ENCODE measurements around the gene LSAMP.

Gene LSAMP

DNA sequence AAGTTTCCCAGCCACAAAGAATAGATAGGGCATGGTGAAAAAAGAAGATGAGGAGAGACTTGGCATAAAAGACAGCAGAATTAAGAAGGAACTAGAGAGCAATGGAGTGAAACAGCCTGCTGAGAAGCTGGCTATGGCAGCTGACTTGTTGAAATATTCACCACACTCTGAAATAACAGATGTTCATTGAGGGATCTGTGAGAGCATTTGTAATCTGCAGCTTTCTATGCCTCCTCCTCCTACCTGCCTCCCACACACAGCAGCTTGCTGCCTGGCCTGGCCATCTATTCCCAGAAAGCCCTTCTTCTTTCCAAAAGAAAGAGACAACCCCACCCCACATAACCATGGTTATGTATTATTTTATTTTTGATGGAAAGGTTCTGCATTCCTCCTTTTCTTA is 518.1 kb downstream of the LSAMP start:
- no peak for DNase-seq

DNA sequence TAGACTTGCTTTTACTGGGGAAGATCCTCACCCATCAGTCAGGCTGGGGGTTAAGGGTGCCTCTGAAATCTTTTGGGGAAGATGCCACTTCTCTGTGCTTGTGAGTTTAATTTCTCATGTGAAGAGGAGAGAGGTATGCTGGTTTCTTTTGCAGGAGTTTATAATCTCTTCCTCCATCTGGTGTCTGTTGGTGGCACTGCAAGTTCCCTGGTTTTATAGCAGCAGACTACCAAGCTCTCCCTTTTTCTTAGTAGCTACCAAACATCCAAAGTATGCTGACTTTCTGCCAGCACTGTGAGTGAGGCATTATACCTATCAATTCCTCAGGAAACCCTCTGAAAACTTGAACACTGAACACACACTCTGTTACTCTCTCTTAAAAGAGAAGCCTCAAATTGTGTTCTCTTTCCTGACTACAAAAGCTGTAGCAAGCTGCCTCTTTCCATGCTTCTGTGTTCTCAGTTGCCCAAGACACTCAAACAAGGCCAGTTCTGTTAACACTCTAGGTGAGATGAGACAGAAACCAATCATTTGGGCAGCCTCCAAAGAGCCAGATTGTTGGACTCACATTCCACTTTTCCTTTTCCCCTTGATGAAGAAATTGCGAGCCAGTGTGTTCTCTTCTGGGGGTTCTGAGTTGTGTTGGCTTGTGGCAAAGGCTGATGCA is 522.5 kb downstream of the LSAMP start:
- no peak for DNase-seq

DNA sequence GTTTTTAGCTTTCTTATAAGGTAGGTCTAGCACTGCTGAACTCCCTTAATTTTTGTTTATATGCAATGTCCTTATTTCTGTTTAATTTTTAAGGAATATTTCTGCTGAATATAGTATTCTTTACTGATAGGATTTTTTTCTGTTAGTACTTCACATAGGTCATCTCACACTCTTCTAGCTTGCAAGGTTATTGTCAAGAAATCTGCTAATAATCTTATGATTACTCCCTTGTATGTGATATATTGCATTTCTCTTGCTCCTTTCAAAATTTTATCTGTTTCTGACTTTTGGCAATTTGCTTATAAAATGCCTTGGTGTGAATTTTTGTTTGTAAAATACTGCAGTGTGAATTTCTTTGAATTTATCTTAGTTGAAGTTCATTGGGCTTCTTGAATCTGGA is 523.6 kb downstream of the LSAMP start:
- DNase-seq: no peak

DNA sequence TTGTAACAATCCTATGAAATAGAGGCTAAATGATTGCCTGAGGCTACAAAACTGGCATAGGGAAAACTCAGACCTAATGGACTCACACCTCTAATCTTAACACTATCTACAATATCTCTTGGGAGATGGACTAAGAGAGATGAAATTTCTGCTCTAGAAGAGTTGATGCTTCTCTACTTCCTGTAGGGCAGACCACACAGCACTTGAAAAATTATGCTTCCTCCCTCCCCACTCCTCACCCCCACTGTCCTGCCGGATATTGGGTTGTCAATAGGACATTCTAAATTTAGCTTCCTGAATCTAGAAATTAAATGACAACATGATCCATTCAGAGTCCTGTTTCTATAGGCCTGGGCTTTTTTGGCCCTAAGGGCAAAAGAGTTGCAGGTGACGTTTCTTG is 526.4 kb downstream of the LSAMP start:
- no peak for DNase-seq

DNA sequence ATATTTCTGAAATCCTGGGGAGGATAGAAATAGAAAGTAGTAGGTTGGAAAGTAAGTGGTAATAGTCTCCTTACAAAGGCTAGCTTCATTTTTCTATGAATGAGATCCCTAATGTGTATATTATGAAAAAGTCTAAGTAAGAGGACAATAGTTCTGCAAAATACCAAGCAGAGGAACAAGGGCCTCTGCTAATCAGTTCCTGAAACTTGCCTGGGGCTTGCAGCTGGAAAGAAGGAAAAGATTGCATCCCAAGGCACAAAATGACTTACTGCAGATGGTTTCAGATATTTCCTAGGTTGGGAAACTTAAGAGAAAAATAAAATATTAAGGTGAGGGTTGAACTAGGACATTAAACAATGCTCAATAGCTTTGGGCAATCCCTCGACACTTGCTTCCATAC is 528.4 kb downstream of the LSAMP start:
- no peak for DNase-seq

DNA sequence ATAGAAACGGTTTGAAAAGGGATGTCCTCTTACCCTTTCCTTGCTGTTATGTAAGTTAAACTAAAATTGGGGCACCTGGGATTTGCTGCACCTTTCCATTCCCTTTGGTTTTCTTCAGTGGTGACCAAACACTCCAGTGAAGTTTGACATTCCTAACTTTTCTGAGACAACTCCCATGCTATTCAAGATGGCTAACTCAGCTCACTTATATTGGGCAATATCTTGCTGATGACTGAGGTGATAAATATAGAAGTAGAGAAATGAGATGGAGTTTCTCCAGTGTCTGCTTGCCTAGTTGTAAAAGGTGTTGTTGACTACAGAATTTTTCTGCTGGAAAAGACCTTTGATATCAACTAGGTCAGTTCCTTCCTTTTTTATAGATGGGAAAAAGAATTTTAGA is 530.2 kb downstream of the LSAMP start:
- DNase-seq: no peak

DNA sequence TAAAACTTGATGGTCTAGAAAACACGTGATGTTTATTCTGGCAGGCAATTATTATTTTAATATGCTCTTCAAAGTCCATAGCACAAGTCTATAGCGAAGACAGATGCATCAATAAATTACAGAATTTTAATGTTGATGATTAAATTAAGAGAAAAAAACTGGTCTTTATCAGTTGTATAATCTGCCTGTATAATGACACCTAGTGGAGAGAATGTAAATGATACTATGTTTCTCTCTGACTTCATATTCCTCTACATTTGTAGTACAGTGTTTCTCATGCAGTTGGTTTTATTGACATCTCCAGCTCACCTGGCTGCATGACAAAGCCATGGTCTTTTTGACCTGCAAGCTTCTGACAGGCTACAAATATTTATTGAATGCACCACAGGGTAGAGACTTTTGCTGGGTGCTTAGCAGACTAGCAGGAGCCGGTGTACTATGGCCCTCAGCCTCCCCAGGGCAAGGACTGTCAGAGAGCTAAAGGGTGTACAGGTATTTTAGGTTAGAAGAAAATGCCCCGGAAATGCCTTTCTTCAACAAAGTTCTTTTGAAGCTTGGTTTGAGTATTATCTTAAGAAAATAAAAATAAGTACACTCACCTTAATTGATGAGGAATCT is 532.1 kb downstream of the LSAMP start:
- no peak for DNase-seq

DNA sequence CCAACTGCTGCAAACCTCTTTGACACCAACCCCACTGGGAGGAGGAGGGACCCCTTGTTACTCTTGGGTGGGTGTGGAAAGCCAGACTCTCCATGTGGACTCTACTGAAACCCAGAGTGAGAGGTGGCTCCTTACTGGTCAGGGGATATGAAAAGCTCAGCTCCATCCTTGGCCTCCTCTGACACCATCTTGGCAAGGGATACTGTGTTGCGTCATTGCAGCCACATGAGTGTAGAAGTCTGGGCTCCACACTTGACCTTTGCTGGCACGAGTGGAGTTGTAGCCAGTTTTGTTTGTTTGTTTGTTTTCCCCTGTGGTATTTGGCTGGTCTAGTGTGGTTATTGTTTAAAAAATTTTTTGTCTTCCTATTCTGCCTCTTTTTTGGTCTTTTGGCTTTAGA is 532.9 kb downstream of the LSAMP start:
- no peak for DNase-seq

DNA sequence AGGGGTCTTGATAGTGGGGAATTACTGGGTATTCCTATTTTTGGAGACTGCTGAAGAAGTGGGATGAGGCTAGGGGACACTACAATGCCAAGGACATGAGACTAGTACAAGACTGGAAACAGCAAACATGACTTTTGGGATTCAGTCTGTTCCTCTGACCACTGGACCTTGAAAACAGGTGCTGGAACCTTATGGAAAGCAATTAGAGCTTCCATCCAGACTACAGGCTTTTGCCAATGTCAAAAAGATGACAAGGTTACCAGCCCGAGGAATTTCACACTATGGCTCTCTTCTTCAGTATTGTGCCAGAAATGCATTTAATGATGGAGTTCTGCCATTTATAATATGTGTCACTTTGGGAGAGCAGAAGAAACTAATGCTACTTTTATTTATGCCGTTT is 539.4 kb downstream of the LSAMP start:
- DNase-seq: no peak

DNA sequence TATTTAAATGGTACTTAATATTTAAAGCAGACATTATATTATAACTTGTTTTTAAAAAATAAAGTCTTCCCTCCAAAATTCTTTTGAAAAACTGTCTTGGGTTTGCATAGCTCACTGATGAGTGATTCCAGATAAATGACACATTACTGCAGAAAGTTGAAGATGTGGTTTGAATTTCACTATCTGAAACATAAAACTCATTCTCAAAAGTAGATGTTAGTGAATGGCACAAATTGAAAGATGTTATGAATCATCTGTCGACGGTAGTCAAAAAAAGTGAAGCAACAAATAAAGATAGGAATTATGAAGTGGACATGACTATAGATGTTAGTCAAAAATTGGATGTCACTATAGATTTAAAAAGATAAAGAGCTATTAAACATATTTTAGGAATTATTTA is 541.4 kb downstream of the LSAMP start:
- DNase-seq: no peak

DNA sequence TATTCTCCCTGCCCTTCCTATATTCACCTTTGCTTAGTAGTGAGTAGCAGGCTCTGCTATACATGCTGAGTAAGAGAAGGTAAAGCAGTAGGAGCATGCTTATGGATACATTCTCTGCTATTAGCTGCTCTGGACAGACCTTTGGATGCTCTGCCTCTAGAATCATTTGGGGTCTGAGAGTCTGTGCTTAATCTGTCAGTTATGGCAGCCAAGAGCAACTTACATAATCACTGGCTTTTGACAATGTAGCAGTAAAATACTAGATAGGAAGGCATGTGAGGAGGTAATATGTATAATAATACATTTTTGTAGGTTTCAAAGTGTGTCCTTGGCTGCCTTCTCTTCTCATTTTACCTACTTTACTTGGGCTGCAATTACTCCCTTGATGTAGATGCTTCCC is 544.3 kb downstream of the LSAMP start:
- DNase-seq: no peak

DNA sequence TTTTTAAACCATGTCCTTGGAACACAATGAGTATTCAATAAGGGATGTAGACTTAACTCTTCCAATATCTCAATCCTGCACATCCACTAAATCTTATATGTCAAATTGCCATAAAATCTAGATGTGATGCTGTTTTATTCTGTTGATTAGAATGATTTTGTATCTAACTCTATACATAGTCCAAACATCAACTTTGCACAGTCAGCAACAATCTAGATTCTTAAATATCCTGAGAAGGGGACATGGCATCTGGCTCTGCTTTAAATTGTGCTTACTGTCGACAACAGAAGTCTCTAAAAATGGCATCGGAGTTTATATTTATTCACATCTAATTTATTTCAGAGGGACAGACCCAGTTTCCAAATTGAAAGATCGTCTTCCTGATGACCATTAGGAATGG is 545.8 kb downstream of the LSAMP start:
- no peak for DNase-seq

DNA sequence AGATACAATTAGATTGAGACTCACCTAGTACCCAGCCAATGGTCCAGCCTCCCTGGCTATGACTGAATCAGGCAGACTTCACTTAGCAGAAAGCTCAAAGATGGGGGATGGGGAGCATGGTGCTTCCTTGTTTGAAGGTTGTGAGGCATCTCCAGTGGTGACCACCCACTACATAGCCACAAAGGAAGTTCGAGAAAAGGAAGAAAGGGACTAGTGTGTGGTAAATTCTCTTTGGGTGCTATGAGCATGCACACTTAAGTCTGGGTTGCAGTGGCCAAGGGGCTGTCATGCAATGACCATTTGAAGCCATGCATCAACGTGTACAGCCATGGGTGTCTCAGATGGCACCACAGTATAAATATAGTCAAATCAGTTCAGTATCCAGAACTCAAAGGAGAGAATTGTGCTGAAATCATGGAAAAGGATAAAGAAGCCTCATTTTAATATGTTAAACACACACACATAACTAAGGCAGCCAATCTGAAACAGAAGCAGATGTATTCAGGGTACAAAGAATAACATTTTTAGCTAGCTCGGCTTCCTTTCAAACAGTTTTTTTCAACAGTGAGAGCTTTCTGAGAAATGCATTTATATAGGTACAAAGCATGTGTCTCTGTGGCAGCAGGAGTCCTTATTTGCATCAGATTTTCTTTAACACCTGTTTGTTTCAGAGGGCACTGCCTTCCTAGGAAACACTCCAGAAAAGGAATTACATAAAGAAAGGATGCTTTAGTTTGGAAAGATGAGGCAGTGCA is 546.5 kb downstream of the LSAMP start:
- no peak for DNase-seq

DNA sequence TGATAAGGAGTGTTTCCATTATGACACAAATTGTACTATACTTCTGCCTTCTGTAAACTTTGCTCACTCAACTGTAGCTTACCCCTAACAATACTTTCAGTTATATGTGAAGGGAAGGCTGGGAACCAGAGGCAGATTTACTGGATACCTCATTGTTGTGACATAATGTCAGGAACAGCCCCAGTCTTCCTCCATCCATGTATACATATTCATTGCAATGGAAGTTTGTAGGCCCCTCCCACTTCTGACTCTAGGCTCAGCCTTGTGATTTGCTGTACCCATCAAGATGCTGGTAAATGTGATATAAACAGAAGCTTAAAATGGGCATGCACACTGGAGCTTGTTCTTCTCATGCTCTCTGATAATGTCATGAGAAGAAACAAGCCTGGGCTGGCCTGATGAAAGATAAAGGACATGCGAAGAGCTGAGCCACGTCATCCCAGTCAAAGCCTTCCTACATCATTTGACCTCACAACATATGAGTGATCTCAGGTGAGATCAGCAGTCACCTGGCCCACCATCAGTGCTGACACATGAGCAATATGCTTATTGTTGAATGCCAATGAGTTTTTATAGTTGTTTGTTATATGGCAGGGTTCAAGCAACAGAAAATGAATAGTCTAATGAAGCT is 554.2 kb downstream of the LSAMP start:
- DNase-seq: no peak

DNA sequence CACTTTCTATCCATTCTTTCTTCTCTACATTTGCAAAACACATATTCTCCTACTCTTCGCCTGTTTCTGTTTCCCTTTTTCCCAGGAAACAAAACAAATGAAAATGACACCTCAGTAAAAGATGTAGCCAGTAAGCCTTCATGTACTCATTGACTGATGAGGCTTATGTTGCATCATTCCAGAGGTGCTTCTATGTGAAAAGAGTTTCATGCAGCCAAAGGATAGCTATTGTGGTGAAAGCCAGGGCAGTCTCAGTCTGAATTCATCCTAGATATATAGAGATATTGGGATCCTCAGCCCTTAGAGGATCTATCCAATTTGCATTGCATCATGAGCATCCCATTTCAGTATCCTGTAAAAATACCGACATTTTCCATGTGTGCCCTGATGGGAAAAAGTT is 554.7 kb downstream of the LSAMP start:
- DNase-seq: no peak

DNA sequence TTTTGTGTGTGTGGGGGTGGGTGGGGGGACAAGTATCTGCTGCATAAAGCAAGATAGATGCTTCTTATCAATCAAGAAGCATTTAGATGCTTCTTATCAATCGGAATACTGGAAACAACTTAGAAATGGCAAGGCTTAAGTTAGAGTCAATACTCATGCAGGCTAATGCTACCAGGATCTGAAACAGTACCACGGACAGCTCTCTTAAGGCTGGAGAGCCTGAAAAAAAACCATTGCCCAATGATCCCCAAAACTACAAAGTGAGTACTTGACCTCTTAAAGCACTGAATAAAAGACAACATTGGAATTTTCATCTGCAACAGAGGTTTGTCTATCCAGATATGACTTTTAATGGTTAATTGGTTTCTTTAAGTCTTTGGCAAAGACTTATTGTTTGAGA is 559.7 kb downstream of the LSAMP start:
- no peak for DNase-seq

DNA sequence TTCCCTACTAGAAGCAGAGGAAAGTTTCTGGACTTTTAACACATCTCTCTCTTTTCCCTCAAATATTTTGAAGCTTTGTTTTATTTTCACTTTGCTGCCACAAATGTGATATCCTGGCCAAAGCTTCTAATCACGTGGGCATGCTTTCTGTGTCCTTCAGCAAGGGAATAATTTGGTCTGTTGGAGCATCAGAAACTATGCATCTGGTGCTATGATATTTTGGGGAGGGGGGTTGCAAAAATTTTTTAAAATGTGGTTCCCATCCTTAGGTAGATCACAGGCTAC is 567.7 kb downstream of the LSAMP start:
- DNase-seq: no peak

DNA sequence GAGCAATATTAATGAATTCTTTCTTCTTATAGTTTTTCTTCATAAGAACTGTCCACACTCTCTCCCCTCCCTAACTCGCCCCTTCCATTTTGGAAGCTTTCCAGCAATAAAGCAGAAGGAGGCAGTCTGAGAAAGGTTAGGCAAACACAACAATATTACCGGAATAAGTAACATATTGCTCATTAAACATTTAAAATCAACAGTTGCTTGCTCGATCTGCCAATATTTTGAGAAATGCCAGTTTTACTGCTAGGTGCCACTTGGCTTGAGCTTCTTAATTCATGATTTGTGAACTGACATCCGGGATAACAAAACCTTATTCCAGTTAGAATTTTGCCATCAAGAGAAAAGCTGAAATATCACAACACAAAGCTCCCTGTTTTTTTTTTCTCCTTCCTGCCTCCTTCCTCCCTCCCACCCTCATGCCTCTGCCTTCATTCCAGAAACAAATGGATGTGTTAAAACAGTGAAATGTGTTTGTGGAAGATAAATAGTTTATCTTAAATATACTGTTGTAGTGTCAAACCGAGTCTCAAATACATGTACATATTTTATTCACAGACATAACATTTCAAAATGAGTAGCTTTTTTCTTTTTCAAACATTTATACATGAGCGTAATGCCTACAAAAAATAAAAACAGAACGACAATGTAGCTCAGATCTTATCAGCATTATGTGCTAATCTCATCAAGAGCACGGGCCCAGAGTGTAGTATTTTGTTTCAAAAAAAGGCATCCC is 568.2 kb downstream of the LSAMP start:
- DNase-seq: no peak

DNA sequence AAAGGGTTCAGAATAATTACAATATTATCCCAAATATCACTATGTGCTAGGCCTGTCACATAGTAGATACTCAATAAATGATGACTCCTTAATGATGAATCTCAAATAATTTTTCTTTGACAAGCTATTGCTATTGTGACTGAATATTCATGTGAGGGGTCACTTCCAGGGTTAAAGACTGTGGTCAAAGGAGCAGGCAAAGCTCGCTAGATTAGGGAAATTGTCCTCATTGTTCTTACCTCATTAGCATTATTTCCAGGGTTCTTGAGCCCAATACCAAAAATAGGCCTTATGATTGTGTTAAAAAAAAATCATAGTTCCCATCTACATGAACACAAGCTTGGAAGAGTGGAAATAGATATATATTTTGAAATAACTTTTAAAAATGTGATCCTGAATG is 569.8 kb downstream of the LSAMP start:
- DNase-seq: no peak

DNA sequence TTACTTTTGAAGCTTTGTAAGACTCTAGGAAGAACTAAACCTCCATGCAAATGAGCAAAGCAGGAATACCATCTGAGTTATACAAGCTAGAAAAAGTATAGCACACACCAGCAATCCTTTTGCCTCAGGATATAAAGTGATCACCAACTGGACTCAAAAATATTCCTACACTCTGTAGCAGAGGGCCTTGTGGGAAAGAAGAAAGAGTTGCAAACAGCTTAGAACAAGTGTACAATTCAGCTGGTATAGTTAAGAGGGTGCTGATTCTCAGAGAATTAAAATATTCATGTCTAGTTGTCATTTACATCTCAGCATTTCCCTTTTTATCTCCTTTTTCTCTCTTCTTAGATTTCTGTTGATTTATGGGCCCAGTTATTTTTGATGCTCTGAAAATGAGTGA is 573.6 kb downstream of the LSAMP start:
- no peak for DNase-seq

DNA sequence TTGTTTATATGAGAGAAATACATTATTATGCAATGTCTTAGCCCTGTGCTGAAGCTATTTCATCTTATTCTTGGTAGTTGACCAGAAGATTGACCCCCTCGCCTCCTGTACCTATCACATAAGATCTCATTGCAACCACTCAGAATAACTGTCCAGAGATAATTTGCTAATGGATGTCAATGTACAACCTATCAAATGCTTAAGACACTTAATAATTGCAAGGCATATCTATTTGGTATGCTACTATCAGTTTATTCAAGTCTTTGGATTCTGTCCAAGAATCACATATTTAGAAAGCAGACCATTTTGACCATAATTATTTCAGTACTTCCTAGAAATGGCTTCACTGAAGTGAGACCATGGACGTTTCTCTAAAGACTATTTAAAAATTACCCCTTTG is 580.4 kb downstream of the LSAMP start:
- no peak for DNase-seq

DNA sequence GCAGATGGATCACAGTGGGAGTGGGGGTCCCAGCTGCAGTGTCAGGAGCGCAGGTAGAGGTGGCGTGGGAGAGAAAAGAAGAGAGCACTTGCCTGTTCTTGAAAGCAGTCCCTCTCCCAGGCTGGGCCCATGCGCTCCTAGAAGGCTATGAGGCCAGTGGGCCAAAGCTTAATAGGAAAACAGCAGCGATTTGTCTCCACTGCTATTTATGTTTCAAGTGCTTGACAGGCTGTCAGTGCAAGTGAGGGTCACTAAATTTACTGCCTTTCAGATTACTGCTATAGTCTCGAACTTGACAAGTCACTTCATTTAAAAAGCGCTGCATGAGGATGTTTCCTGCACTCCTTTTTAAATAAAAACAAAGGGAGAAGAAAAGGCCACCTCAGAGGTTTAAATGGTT is 582.4 kb downstream of the LSAMP start:
- no peak for DNase-seq

DNA sequence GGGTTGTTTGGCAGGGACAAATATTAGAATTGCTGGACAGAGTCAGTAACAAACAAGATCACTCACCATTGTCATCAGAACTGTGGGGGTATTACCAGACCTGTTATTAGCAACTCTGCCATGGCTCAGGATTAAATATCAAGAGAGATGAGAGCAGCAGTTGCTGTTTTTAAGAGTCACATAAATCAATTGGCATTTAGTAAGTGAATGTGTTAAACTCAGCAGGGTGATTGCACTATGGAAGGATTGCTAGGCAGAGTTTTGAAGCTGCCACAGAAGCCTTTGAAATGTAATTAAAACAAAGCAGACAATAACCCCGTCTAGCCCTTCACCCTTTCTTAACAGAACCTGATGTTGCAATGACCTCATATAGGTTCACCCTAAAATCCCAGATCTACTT is 583.2 kb downstream of the LSAMP start:
- DNase-seq: no peak
